ENCODE measurements around the gene TMTC2.

The TMTC2 gene

GRCh38 chr12:83156815-83157214 lies 470.1 kb downstream of the TMTC2 start:
- no peak for DNase-seq

GRCh38 chr12:83157604-83158003 lies 470.9 kb downstream of the TMTC2 start:
- no peak for DNase-seq

- no peak for DNase-seq
Measured at GRCh38 chr12:83158613-83159207, 472.0 kb downstream of the TMTC2 start.

- DNase-seq = no peak
Measured at GRCh38 chr12:83161456-83161855, 474.8 kb downstream of the TMTC2 start.

- DNase-seq = no peak
Measured at GRCh38 chr12:83168751-83169150, 482.0 kb downstream of the TMTC2 start.

GRCh38 chr12:83172441-83172840 lies 485.7 kb downstream of the TMTC2 start:
- DNase-seq = no peak

GRCh38 chr12:83172866-83173649 lies 486.4 kb downstream of the TMTC2 start:
- no peak for DNase-seq

GRCh38 chr12:83179999-83180398 lies 493.3 kb downstream of the TMTC2 start:
- no peak for DNase-seq

GRCh38 chr12:83181074-83181473 lies 494.4 kb downstream of the TMTC2 start:
- DNase-seq = no peak

- no peak for DNase-seq
Measured at GRCh38 chr12:83183132-83183531, 496.4 kb downstream of the TMTC2 start.

Data from CD4-positive, alpha-beta T cell treated with Interleukin-17A for 4 hours (primary cell).